GM19324 (cell line): ENCODE measurements around the gene TBC1D1.

ENCODE experiments used
- ATAC-seq: cut with Tn5 transposase; IDR thresholded peaks from one replicate; pipeline ENCODE4 v1.9.1; 2021; ENCODE audit warnings: mild to moderate bottlenecking, moderate library complexity; ENCODE audit not compliant: unreplicated experiment, low FRiP score

The TBC1D1 gene

DNA sequence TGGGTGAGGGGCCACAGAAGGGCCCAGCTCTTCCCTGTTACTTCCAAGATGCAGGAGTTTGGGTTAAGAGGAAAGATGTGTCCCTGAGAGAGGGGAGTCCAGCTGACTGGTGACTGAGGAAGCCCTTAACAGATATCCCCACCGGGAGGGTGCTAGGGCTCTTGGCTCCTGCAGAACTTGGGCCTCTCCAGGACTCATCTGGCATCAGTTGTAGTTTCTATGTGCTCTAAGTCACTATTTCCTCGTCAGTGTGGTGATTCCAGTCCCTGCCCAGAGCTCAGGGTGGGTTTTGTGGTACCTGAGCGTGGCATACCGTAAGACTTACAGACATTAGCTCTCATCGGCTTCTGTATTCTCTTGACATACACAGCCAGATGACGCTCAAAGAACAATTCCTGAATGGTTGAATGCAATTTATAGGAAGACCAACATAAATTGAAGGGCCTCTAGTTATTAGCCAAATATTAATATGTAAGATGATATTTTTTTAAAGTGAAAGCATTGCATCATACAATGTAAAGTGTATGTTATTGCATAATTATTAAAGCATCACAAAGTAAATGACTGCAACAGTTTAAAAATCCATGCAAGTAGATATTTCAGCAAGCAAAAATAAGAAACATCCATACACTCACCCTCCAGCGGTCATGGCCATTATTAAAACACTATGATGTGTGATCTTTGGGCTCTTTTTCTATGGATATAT lies 264.9 kb downstream of the TBC1D1 start:
- ATAC-seq, result no peak

DNA sequence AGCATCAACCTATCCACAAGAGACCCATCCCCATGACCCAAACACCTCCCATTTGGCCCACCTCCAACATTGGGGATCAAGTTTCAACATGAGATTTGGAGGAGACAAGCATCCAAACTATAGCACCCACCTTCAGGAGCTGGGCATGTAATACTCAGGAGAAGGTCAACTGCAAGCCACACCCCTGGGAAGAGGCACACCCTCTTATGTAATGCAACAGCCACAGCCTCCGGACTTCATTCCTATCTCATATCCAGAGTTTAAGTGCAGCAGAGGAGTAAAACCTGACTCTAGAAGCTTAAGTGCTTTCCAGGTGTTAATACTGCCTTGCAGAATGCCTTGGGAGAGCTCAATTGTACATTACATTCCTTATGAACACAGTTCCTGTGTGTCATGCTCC lies 266.7 kb downstream of the TBC1D1 start:
- ATAC-seq, result no peak

DNA sequence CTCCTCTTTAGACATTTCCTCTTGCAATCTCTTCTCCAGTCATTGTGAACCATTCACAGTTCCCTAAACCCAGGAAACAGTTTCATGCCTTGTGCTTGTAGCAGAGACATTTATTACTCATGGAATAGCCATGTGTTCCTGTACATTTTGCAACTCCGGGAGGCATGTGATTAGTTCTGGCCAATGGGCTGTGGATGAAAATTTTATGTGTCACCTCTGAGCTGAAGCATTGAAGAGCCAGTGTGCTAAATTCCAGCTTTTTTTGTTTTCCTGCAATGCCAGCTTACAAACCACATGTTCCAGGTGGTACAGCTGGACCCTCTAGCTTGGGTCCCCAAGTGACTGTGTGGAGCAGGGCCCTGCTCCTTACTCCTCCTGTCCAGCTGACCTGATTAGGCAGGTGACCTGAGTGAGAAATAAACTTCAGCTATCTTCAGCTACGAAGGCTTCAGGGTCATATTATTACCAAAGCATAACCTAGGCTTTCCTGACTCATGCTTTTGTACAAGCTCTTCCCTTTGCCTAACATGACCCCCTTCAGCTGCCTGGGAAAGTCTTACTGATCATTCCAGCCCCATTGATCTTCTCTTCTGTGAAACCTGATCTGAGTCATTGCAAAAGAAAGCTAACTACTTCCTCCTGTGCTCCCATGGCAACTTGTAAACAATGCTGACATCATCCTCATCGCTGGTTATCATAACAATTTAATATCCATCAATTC lies 269.8 kb downstream of the TBC1D1 start:
- no peak for ATAC-seq

DNA sequence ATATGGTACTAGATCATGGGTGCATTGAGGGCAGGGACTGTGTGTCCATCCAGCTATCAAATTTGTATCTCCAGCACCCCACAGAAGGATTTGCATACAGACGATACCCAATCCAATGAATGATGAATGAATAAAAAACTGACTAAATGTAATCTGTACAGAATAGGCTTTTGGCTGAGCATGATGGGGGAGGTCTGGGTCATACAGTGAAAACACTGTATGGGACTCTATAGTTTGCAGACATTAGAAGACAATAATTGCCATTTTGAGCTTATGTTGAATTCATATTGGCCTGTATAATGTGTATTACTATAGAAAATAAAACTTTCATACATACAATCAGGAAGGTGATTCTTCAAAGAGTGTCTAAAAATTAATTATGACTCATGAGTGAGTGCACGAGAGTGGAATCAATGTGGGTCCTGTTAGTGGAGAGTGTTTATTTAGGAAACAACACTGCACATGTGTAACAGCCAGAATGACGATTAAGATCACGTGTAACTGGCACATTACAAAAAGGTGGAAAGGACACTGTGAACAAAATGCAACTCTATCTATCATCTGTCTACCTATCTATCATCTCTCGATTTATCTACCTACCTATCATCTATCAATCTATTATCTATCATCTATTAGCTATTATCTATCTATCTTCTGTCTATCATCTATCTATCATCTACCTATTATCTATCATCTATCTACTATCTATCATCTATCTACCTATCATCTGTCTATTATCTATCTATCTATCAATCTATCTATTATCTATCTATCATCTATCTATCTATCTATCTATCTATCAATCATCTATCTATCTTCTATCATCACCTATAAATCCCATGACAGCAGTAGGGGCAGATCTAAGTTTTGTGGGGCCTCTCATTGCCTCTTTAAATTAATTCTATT lies 270.6 kb downstream of the TBC1D1 start:
- ATAC-seq, result no peak

DNA sequence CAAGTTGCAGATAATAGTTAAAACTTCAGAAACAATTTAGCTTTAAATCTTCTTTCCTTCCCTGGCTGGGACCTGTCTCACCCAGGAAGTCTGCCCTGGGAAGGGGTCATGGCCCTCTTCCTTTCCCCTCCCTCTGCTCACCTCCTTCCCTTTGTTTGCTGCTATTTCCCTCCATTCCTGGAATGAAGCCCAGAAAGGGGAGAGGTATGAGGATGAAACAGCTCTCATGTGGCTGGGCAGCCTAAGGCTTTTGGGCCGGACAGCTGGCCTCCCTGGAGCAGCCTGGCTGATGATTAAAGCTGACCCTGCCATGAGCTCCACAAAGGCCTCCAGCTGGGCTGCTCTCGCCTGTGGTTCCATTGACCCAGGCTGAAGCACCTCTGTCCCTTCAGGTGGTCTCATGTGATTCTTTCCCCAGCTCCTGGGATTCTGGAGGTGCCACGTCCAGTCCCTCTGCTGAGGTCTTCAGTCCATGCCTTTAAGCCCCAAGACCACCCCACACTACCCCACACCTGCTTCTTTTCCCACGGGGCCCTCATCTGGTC lies 271.4 kb downstream of the TBC1D1 start:
- no peak for ATAC-seq

DNA sequence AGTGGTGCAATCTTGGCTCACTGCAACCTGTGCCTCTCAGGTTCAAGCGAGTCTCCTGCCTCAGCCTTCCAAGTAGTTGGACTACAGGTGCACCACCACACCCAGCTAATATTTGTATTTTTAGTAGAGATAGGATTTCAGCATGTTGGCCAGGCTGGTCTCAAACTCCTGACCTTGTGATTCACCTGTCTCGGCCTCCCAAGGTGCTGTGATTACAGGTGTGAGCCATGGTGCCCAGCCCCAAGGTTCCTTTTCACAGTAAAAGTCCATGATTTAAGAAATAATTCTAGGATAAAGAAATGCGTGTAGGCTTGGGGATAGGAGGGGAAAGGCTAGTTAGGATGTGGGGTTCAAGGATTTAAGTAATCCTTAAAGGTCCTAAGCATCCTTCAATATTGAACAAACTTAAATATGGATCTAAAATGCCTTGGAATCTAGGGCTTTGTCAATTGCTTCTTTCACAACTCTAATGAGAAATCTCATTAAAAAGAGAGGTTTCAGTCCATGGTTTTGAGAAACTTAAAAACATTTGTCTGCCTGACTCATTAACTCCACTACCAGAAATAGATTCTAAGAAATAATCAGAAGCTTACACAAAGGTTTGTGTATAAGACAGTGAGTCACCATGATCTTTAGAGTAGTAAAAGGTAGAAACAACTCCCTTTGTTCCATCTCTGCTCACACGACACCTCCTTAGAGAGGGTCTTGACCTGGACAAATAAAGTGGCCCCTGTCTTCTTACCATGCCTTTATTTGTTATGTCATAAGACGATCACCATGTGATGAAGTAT lies 272.5 kb downstream of the TBC1D1 start:
- no peak for ATAC-seq

DNA sequence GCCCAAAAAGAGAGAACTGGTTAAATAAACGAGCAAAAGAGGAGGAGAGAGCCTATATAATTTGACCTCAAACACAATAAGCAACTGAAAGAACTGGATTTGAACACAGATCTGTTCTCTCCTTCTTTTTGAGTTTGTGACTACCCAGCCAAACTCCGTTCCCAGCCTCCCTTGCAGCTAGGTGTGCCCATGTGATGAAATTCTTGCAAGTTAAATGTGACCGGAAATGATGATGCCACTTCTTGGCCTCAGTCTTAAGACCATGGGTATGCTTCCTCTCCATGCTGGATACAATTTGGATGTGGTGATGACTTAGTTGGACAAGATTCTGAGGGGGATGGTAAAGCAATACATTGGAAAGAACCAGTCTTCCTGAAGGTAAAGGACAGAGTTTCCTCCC lies 273.5 kb downstream of the TBC1D1 start:
- no peak for ATAC-seq

DNA sequence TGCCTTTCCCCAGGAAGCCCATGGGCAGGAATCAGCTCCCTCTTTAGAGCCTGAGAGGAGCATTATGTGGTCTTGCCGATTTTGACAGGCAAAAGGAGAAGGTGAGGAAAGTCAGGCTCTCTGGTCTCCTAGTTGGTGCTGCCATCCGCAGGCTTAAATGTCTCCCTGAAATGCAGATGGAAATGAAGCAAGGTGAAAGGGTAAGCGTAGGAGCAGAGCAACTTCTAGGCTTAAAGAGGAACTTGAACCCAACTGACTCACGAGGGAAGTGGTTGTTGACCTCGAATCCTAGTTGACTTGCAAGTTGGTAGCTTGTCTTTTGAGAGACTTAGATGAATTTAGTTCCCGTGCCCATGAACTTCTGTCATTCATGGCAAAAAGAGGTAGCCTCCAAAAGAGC lies 275.2 kb downstream of the TBC1D1 start:
- ATAC-seq, result no peak

DNA sequence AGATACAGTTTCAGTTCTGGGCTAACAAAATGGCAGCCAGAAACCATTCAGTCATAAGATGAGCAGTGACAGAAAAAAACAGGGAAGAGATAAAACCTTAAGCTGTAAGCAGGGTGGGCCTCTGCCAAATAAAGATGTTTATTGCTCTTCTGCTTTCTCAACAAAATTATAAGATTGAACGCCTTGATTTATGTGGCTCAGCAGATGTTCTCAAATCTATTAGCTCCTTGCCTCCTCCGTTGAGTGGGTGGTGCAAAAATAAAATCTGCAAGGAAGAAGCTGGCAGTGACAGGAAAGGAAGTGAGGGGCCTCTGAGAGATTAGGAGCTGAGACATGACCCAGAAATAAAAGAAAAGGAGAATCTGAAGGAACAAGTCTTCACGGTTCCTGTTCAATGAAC lies 275.9 kb downstream of the TBC1D1 start:
- no peak for ATAC-seq

DNA sequence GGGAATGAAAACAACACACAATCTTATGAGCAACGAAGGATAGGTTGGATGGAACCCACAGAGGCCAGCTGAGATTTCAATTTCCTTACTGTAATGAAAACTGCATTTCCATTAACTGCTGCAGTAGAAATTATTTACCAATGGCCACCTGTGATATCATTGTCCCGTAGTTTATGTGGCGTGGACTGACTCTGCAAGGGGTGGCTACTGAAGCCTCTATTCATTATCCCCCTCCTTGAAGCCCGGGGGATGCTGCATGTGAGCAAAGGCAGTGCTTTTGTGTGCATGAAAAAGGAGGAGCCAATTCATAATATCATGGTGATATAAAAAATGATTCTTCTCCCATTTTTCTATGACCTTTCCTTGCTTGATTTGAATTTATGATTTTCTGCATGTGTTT lies 277.1 kb downstream of the TBC1D1 start:
- no peak for ATAC-seq

DNA sequence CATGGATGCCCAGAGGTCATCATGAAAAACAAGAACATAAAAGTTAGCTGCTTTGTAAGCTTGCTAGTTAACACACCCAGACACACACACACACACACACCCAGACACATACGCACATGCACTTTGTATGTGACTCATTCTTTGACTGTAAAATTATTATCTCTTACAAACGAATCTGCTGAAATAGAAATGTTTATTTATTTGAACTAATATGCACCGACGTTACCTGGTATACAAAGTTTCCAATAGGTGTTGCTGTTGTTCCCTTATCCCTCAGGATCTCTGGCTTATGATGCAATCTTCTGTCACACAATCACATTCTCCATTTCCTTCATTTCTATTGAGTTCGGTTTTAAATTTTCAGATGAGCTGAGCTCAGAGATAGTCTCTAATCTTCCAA lies 278.6 kb downstream of the TBC1D1 start:
- ATAC-seq, result no peak

DNA sequence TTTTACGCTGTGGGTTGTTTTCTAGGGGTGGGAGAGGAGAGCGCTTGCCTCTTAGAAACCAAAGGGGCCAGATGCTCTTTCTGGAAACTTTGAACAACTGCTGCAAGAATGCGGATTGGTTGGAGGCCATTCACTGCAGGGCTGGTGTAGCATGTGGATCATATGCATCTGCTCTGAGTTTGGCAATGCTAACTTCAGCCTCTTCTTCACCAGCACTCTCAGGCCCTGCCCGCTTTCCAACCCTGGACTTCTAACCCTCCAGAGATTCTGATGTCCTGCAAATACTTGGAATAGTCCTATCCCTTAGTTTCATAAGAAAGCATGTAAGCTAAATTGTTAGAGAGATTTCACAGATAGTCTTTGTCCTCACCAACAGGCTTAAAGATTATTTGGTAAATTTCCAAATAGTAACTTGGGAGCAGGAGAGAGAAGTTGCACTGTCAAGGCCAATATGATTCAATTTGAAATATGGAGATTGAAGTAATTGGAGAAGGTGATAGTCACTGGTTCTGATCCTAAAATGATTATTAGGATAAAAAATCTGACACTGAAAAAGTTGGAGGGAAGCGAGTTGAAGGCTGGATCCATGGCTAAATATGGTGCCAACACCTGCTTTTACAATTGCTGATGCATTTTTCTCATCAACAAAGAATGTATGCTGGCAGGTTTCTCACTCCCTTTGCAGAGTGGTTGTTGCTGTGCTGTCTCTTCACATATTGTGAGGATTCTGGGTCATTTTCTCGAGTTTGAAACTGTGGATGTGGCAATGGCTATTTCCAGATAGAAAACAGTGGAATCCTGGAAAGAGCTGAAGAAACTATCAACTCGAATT lies 279.7 kb downstream of the TBC1D1 start:
- ATAC-seq, result no peak

DNA sequence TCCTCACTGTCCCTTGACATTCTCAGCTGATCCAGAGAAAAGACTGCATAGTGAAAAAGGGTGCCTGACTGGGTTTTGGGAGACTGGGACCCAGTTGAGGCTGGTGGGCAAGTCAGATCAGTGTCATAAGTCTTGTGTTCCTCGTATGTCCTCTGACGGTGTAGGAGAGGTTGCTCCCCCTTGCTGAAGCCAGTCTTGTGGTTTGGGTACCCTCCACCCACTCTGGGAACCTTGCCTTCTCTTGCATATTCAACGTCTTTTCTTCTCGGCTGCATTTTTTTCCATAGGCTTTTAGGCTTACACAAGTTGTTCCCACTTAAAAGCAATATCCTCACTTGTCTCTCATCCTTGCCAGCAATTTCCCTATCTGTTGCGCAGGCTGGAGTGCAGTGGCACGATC lies 281.2 kb downstream of the TBC1D1 start:
- no peak for ATAC-seq

DNA sequence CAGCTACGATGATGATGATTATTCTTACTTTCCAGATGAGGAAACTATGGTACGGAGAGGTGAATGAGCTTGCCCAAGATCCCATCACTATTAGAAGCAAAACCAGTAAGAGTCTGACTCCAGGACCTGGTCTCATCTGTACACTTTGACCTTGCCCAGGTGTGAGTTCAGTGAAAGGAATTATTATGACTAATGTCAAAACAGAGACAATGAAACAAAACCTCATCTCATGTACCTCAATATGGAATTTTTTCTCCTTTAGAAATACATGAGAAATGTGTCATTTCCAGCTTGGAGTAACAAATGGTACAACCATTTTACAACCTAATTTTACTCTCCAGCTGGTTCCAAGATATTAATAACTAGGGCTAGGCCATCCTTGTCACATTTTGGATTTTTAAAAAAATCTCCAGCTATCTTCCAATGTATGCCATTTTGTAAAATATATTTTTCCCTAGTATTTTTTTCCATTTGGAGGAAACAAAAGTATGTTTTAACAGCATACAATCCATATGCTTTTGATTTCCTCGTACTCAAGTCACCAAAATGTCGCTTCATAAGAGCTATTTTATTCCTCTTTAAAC lies 283.1 kb downstream of the TBC1D1 start:
- ATAC-seq, result no peak

DNA sequence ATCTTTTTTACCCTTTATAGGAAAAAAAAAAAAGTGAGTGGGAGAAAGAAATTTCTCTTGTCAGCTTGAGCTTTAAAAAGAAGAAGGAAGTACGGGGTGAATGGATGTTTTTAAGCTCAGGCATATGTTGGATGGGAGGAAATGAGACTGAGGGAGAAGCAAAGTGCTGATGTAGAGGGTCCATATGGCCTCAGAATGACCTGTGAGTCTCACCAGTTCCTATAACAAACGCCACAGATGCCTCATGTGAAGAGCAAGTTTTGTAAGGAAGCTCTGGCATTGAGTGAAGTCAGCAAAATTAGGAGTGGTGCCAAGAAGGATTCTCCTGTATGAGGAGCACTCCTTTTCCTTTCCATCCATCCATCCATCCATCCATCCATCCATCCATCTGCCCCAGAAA lies 283.9 kb downstream of the TBC1D1 start:
- ATAC-seq, result no peak

DNA sequence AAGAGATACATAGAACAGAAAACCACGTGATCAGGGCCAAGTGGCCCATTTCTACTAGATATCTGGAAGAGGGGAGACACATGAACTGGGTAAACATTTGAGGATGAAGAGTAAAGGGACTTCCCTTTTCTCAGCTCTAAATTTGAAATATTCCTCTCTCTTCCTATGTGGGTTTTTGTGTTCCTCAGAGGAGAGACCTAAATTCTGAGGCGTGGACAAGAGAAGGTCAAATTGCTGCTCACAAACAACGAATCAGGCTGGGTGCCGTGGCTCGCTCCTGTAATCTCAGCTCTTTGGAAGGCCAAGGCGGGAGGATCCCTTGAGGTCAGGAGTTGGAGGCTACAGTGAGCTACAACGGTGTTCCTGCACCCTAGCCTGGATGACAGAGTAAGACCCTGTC lies 285.3 kb downstream of the TBC1D1 start:
- no peak for ATAC-seq

DNA sequence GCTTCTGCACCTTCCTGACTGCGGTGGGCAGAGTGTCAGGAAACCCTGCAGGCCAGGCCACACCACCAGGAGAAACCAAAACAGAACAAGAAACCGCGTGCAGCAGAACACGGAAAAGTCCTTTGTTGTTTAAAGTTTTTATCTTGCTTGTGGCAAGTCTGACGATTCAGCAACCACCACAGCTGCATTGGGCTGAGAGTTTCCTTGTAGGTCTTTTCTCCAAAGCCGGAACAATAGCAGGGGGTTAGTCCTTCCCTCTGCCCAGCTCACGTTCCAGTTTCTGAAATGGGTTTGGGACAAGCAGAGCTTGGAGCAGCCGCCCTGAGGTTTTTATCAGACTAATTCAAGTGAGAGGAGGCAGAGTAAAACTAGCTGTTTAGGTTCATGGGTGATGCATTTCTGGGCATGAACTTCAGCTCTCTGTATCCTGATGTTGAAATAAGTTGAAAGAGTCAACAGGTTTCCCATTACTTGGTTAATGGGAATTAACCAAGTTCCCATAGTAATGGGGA lies 286.2 kb downstream of the TBC1D1 start:
- ATAC-seq, result no peak

DNA sequence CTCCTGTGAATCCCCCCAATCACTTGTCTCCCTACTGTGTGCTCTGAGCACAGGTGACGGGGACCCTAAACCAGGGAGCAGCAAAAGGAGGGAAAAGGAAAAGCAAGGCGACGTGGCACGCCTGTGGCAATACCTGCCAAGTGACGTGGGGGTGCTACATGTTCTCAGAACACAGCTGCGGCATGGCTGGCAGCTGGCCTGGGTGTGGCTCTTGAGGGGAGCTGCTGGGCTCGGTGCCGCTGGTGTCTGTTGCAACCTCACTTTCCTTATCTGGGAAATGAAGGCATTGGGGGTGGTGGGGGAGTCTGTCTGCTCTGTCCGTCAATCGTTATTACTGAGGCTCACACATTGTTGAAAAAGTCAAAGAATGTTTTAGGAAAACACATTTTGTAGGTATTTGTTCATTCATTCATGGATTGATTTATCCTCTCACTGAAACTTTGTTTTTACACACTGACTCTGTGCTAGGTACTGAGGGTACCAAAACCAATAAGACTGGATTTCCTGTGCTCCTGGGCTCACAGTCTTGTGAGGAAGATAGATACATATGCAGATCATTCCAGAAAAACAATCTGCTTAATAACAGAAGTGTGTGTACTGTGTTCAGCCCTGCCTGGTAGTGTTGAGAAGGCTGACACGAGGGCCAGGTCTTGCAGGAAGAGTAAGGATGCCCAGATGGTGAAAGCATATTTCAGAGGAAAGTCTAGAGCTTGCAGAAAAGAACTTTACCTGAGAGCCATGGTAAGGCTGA lies 286.9 kb downstream of the TBC1D1 start:
- ATAC-seq, result no peak
